NCI-H226 (cell line): ENCODE results near the gene CLPX.
"Not testable (repeated sequence)": the region's sequence is repeated elsewhere in the genome, so short reads cannot be mapped to it uniquely, and the experiment has no call there.

ENCODE experiments used
- DNase-seq: peaks from one replicate; pipeline ENCODE4 v3.0.0-alpha.2; 2015

Gene CLPX

DNA sequence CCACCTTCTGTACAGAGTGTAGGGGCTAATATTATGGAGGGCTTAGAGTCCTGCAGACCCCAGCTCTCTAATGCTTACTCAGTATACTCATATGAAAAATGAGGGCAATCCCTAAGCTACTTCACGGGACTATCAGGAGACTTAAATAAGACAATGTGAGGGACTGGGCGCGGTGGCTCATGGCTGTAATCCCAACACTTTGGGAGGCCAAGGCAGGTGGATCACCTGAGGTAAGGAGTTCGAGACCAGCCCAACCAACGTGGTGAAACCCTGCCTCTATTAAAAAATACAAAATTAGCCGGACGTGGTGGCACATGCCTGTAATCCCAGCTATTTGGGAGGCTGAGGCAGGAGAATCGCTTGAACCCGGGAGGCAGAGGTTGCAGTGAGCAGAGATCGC, 85.3 kb downstream of the CLPX start:
- not testable (repeated sequence) for DNase-seq

- DNase-seq: no peak
Measured at GRCh38 chr15:65099336-65099735, 85.8 kb downstream of the CLPX start.
